HG02870 (cell line): ENCODE results near the gene DBNDD1.
"Not testable (repeated sequence)": the region's sequence is repeated elsewhere in the genome, so short reads cannot be mapped to it uniquely, and the experiment has no call there.

Experiments used
- ATAC-seq: cut with Tn5 transposase; IDR thresholded peaks from one replicate; pipeline ENCODE4 v1.9.1; 2021; ENCODE audit warnings: mild to moderate bottlenecking, moderate library complexity; ENCODE audit not compliant: unreplicated experiment

DBNDD1 gene, protein sequence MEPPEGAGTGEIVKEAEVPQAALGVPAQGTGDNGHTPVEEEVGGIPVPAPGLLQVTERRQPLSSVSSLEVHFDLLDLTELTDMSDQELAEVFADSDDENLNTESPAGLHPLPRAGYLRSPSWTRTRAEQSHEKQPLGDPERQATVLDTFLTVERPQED

GRCh38 chr16:90018652-90019542, at the start of gene DBNDD1:
TSS of gene DBNDD1 (minus strand) at chr16:90019456. CDS start at chr16:90019341, 115 bp downstream.
- no peak for ATAC-seq

GRCh38 chr16:90061437-90061836, 42.2 kb upstream of the DBNDD1 start:
- no peak for ATAC-seq

DNA sequence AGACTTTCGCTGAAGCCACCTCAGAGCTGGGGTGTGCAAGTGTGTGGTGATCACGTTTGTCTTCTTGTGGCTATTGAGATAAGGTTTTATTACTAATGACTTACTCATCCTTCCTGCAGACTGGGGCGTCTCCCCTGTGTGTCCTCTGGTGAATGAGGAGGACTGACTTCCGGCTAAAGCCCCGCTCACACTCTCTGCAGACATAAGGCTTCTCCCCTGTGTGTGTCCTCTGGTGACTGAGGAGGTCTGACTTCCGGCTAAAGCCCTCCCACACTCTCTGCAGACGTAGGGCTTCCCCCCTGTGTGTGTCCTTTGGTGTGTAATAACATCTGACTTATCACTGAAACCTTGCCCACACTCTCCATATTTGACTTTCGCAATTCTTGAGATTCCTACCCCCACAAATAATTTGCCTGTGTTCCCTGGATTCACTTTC, 38.5 kb upstream of the DBNDD1 start:
- no peak for ATAC-seq

GRCh38 chr16:90056521-90056920, 37.3 kb upstream of the DBNDD1 start:
- ATAC-seq: not testable (repeated sequence)

DNA sequence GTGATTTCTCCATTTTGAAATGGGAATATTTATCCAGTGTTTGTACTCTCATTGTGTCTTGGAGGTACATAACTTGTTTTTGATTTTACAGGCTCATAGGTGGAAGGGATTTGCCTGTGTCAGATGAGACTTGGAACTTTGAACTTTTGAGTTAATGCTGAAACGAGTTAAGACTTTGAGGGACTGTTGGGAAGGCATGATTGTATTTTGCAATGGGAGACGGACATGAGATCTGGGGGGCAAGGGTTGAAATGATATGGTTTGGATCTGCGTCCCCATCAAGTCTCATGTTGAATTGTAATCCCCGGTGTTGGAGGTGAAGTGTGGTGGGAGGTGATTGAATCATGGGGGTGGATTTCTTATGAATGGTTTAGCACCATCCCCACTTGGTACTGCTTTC, 36.1 kb upstream of the DBNDD1 start:
- no peak for ATAC-seq

GRCh38 chr16:90054554-90054953, 35.3 kb upstream of the DBNDD1 start:
- ATAC-seq: no peak

DNA sequence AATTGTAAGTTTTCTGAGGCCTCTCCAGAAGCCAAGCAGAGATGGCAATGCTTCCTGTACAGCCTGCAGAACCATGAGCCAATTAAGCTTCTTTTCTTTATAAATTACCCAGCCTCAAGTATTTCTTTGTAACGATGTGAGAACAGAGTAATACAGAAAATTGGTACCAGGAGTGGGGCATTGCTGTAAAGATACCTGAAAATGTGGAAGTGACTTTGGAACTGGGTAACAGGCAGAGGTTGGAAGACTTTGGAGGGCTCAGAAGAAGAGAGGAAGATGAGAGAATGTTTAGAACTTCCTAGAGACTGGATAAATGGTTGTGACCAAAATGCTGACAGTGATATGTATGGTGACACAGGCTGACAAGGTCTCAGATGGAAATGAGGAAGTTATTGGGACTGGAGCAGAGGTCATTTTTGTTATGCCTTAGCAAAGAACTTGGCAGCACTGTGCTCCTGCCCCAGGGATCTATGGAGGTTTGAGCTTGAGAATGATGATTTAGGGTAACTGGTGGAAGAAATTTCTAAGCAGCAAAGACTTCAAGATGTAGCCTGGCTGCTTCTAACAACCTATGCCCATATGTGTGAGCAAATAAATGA, 34.7 kb upstream of the DBNDD1 start:
- no peak for ATAC-seq

- ATAC-seq: no peak
These were observed 31.7 kb upstream of the DBNDD1 start for GRCh38 chr16:90050969-90051368.

DNA sequence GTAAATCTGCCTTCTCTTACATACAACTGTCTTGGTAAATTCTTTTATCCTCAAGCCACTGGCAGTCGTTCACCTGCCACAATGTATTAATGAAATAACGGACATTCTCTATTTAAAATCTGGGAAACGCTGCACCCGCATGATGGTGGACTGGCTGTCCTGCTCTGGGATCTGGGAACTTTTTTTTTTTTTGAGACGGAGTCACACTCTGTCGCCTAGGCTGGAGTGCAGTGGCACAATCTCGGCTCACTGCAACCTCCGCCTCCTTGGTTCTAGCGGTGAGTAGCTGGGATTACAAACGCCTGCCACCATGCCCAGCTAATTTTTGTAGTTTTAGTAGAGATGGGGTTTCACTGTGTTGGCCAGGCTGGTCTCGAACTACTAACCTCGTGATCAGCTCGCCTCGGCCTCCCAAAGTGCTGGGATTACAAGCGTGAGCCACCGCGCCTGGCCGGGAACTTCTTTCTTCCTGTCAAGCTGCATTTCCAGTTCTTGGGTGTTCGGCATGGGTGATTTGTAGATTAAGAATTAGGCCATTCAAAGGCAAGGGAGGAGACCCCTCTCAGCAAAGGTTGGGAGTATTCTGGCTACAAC, 29.6 kb upstream of the DBNDD1 start:
- ATAC-seq: no peak

DNA sequence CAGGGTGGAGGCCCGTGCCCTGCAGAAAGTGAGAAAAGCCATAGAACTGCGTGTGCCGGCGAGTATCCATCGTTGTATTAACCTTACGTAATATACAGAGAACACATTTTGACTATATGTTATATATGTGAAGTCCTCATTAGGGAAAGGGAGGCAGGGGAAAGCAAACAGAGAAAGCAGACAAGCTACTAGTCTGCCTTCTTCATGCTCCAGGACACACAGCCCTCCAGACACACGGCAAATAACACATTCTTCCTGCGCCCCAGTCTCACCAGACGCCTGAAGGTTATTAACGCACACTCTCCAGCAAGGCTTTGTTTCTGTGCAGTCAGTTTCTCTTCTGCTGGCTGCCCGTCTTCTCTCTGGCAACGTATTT, 29.1 kb upstream of the DBNDD1 start:
- no peak for ATAC-seq

DNA sequence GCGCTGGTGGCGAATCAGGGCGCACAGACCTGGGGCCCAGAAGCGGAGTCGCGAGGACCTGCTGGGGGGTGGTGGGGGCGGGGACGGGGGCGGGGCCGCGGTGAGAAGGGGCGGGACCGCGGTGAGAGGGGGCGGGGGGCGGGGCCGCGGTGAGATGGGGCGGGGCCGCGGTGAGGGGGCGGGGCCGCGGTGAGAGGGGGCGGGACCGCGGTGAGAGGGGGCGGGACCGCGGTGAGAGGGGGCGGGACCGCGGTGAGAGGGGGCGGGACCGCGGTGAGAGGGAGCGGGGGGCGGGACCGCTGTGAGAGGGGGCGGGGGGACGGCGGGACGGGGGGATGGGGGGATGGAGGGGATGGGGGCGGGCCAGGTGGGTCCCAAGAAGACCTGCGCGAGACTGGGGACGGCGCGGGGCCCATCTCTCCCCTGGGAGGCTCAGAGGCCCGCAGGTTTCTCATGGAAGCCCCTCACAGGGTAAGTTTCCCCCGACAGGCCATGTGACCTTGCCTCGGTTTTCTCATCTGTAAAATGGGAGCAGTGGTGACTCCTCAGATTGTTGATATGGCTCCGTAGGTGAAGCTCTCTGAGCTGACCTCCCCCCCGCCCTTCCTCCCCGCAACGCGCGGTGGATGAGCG, 28.6 kb upstream of the DBNDD1 start:
- ATAC-seq: no peak

- ATAC-seq: no peak
These were observed 27.9 kb upstream of the DBNDD1 start for GRCh38 chr16:90046971-90047713.

- no peak for ATAC-seq
These were observed 27.1 kb upstream of the DBNDD1 start for GRCh38 chr16:90046122-90046970.

- ATAC-seq: no peak
These were observed 24.9 kb upstream of the DBNDD1 start for GRCh38 chr16:90044111-90044551.

DNA sequence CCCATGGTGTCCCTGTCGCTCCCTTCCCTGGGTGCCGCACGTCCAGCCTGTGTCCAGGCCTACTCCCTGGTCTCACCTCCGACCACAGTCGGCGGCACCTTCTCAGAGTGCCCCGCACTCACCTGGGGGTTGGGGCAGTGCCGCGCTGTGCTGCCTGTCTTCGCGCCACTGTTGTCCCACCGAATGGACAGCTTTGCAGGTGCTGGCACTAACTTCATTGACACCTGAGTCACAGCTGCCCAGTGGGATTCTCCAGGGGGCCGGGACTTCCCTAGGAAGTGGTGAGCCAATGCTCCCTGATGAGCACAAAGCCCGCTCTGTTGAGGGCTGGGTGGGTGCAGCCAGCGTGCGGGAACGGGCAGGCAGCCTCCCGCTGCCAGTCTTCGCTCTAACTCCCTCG, 24.3 kb upstream of the DBNDD1 start:
- no peak for ATAC-seq

DNA sequence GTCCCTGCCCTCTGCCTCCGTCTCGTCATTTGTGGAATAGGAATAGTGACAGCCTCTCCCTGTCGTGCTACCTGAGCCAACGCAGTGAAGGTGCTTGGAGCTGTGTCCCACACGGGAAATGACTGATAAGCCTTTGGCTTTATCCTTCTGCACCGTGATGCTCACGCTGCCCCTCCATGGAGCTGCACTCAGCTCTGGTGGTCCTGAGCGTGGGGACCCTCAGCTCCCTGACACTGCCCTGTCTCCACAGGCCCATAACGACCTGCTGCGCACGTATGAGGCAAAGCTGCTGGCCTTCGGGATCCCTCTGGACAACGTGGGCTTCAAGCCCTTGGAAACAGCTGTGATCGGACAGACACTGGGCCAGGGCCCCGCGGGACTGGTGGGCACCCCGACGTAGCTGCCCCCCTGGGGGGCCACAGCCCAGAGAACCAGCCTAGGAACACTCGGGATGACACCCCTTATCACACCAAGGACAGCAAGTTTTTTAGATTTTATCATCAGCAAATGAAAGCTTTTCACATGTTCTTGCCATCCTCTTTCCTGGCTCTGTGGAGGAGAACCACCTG, 23.8 kb upstream of the DBNDD1 start:
- ATAC-seq: no peak

- no peak for ATAC-seq
These were observed 22.7 kb upstream of the DBNDD1 start for GRCh38 chr16:90041896-90042473.

GRCh38 chr16:90040152-90041023, 21.1 kb upstream of the DBNDD1 start:
- no peak for ATAC-seq
